Stimulated activated CD4-positive, alpha-beta T cell treated with anti-CD3 and anti-CD28 coated beads, Interleukin-4, amount 100 ng/mL, for 48 hours (primary cell): ENCODE measurements around the gene BLTP2.
"Not testable (repeated sequence)": the region's sequence is repeated elsewhere in the genome, so short reads cannot be mapped to it uniquely, and the experiment has no call there.

Source experiments
- DNase-seq, 2 donors: peaks; one replicate each; pipeline ENCODE4 v3.0.0-alpha.2; 2020; ENCODE audit warnings: low read depth in 2 of 2

Gene BLTP2

GRCh38 chr17:28644787-28645575 lies at the start of gene BLTP2:
BLTP2 (minus strand) TSS chr17:28645158; CDS start chr17:28645056, 102 bp downstream.
- peak; percentile 92 to 95 for DNase-seq

- DNase-seq, result no peak
Observed at GRCh38 chr17:28693869-28694268, 48.9 kb upstream of the BLTP2 start.

GRCh38 chr17:28689011-28689410 lies 44.1 kb upstream of the BLTP2 start:
- DNase-seq, result no peak

GRCh38 chr17:28688481-28688880 lies 43.5 kb upstream of the BLTP2 start:
- no peak for DNase-seq

- no peak for DNase-seq
Observed at GRCh38 chr17:28686296-28686695, 41.3 kb upstream of the BLTP2 start.

GRCh38 chr17:28685366-28685765 lies 40.4 kb upstream of the BLTP2 start:
- no peak for DNase-seq

- no peak for DNase-seq
Observed at GRCh38 chr17:28684963-28685362, 40.0 kb upstream of the BLTP2 start.

GRCh38 chr17:28682655-28683054 lies 37.7 kb upstream of the BLTP2 start:
- no peak for DNase-seq

- DNase-seq, result no peak
Observed at GRCh38 chr17:28675980-28676379, 31.0 kb upstream of the BLTP2 start.

- no peak for DNase-seq
Observed at GRCh38 chr17:28675490-28675889, 30.5 kb upstream of the BLTP2 start.

- no peak for DNase-seq
Observed at GRCh38 chr17:28669918-28670317, 25.0 kb upstream of the BLTP2 start.

- no peak for DNase-seq
Observed at GRCh38 chr17:28667870-28668269, 22.9 kb upstream of the BLTP2 start.

GRCh38 chr17:28665994-28666393 lies 21.0 kb upstream of the BLTP2 start:
- no peak for DNase-seq

GRCh38 chr17:28663723-28664122 lies 18.8 kb upstream of the BLTP2 start:
- no peak for DNase-seq

- no peak for DNase-seq
Observed at GRCh38 chr17:28662527-28662829, 17.5 kb upstream of the BLTP2 start.

GRCh38 chr17:28661635-28662526 lies 16.9 kb upstream of the BLTP2 start, which contains the start of the genes SDF2 and SUPT6H:
SDF2 (minus strand) TSS chr17:28661906; CDS start chr17:28661876, 30 bp downstream.
SUPT6H (plus strand) TSS chr17:28662205; CDS start chr17:28673402, 11,197 bp downstream.
- peak; percentile 94 to 97 for DNase-seq

GRCh38 chr17:28659497-28659881 lies 14.5 kb upstream of the BLTP2 start:
- not testable (repeated sequence) for DNase-seq

GRCh38 chr17:28658766-28659496 lies 14.0 kb upstream of the BLTP2 start:
- DNase-seq, result not testable (repeated sequence)

- DNase-seq, result not testable (repeated sequence)
Observed at GRCh38 chr17:28658342-28658741, 13.4 kb upstream of the BLTP2 start.

GRCh38 chr17:28657756-28658155 lies 12.8 kb upstream of the BLTP2 start:
- DNase-seq, result no peak

GRCh38 chr17:28655160-28655559 lies 10.2 kb upstream of the BLTP2 start:
- no peak for DNase-seq

- no peak for DNase-seq
Observed at GRCh38 chr17:28648698-28649097, 3.7 kb upstream of the BLTP2 start.
